ENCODE data around the gene VPS4B.
A peak's percentile ranks its signal among the peaks of the same experiment; 100 is the strongest.

The VPS4B gene

DNA sequence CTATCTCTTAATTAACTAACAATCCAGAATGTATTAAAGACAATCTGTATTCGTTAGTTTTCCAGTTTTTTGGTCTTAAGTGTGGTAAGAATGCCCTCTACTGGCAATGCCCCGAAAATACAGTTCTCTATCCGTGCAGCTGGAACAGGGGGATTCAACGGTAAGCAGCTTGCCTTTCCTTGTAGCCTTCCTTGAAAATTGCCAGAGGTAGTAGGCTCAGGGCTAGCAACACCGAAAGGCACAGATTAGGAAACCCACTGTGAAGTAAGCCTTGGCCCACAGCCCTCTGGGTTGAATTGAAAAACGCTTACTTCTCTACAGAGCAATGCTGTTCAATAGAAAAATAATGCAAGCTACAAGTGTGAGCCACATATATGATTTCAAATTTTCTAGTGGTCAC lies 17.1 kb upstream of the VPS4B start (continued):
- TF ChIP-seq, protein P1, sequence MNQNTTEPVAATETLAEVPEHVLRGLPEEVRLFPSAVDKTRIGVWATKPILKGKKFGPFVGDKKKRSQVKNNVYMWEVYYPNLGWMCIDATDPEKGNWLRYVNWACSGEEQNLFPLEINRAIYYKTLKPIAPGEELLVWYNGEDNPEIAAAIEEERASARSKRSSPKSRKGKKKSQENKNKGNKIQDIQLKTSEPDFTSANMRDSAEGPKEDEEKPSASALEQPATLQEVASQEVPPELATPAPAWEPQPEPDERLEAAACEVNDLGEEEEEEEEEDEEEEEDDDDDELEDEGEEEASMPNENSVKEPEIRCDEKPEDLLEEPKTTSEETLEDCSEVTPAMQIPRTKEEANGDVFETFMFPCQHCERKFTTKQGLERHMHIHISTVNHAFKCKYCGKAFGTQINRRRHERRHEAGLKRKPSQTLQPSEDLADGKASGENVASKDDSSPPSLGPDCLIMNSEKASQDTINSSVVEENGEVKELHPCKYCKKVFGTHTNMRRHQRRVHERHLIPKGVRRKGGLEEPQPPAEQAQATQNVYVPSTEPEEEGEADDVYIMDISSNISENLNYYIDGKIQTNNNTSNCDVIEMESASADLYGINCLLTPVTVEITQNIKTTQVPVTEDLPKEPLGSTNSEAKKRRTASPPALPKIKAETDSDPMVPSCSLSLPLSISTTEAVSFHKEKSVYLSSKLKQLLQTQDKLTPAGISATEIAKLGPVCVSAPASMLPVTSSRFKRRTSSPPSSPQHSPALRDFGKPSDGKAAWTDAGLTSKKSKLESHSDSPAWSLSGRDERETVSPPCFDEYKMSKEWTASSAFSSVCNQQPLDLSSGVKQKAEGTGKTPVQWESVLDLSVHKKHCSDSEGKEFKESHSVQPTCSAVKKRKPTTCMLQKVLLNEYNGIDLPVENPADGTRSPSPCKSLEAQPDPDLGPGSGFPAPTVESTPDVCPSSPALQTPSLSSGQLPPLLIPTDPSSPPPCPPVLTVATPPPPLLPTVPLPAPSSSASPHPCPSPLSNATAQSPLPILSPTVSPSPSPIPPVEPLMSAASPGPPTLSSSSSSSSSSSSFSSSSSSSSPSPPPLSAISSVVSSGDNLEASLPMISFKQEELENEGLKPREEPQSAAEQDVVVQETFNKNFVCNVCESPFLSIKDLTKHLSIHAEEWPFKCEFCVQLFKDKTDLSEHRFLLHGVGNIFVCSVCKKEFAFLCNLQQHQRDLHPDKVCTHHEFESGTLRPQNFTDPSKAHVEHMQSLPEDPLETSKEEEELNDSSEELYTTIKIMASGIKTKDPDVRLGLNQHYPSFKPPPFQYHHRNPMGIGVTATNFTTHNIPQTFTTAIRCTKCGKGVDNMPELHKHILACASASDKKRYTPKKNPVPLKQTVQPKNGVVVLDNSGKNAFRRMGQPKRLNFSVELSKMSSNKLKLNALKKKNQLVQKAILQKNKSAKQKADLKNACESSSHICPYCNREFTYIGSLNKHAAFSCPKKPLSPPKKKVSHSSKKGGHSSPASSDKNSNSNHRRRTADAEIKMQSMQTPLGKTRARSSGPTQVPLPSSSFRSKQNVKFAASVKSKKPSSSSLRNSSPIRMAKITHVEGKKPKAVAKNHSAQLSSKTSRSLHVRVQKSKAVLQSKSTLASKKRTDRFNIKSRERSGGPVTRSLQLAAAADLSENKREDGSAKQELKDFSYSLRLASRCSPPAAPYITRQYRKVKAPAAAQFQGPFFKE (tag by site-specific recombination; IDR thresholded peaks at IDR 0.05; ENCODE audit: borderline replicate concordance) = no peak
- TF ChIP-seq, protein P2, sequence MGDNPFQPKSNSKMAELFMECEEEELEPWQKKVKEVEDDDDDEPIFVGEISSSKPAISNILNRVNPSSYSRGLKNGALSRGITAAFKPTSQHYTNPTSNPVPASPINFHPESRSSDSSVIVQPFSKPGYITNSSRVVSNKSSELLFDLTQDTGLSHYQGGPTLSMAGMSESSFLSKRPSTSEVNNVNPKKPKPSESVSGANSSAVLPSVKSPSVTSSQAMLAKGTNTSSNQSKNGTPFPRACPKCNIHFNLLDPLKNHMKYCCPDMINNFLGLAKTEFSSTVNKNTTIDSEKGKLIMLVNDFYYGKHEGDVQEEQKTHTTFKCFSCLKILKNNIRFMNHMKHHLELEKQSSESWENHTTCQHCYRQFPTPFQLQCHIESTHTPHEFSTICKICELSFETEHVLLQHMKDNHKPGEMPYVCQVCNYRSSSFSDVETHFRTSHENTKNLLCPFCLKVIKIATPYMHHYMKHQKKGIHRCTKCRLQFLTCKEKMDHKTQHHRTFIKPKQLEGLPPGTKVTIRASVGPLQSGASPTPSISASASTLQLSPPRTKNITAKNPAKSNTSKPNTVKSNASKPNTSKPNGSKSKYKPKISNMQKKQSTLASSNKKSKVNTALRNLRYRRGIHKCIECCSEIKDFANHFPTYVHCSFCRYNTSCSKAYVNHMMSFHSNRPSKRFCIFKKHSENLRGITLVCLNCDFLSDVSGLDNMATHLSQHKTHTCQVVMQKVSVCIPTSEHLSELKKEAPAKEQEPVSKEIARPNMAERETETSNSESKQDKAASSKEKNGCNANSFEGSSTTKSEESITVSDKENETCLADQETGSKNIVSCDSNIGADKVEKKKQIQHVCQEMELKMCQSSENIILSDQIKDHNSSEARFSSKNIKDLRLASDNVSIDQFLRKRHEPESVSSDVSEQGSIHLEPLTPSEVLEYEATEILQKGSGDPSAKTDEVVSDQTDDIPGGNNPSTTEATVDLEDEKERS (tag by site-specific recombination; IDR thresholded peaks at IDR 0.05) = no peak
- TF ChIP-seq ZNF335 (tag by site-specific recombination; conservative IDR thresholded peaks at IDR 0.05) (peak; percentile 54; the same call in 1 of the 2 replicates), ZNF155 (tag by site-specific recombination; IDR thresholded peaks at IDR 0.05) (no peak), ZNF24 (tag by site-specific recombination; IDR thresholded peaks at IDR 0.05) (no peak), ZNF701 (tag by site-specific recombination; IDR thresholded peaks at IDR 0.05) (no peak), ZSCAN16 (tag by site-specific recombination; IDR thresholded peaks at IDR 0.05) (no peak), ZNF350 (tag by site-specific recombination; IDR thresholded peaks at IDR 0.05) (no peak), ZNF426 (tag by site-specific recombination; IDR thresholded peaks at IDR 0.05) (no peak)
- TF ChIP-seq, protein P3, sequence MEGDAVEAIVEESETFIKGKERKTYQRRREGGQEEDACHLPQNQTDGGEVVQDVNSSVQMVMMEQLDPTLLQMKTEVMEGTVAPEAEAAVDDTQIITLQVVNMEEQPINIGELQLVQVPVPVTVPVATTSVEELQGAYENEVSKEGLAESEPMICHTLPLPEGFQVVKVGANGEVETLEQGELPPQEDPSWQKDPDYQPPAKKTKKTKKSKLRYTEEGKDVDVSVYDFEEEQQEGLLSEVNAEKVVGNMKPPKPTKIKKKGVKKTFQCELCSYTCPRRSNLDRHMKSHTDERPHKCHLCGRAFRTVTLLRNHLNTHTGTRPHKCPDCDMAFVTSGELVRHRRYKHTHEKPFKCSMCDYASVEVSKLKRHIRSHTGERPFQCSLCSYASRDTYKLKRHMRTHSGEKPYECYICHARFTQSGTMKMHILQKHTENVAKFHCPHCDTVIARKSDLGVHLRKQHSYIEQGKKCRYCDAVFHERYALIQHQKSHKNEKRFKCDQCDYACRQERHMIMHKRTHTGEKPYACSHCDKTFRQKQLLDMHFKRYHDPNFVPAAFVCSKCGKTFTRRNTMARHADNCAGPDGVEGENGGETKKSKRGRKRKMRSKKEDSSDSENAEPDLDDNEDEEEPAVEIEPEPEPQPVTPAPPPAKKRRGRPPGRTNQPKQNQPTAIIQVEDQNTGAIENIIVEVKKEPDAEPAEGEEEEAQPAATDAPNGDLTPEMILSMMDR (tag by site-specific recombination; IDR thresholded peaks at IDR 0.05) = peak; percentile 72
- TF ChIP-seq, protein P4, sequence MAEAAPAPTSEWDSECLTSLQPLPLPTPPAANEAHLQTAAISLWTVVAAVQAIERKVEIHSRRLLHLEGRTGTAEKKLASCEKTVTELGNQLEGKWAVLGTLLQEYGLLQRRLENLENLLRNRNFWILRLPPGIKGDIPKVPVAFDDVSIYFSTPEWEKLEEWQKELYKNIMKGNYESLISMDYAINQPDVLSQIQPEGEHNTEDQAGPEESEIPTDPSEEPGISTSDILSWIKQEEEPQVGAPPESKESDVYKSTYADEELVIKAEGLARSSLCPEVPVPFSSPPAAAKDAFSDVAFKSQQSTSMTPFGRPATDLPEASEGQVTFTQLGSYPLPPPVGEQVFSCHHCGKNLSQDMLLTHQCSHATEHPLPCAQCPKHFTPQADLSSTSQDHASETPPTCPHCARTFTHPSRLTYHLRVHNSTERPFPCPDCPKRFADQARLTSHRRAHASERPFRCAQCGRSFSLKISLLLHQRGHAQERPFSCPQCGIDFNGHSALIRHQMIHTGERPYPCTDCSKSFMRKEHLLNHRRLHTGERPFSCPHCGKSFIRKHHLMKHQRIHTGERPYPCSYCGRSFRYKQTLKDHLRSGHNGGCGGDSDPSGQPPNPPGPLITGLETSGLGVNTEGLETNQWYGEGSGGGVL (tag by site-specific recombination; IDR thresholded peaks at IDR 0.05) = no peak
- TF ChIP-seq, protein P5, sequence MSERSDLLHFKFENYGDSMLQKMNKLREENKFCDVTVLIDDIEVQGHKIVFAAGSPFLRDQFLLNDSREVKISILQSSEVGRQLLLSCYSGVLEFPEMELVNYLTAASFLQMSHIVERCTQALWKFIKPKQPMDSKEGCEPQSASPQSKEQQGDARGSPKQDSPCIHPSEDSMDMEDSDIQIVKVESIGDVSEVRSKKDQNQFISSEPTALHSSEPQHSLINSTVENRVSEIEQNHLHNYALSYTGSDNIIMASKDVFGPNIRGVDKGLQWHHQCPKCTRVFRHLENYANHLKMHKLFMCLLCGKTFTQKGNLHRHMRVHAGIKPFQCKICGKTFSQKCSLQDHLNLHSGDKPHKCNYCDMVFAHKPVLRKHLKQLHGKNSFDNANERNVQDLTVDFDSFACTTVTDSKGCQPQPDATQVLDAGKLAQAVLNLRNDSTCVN (tag by site-specific recombination; optimal IDR thresholded peaks at IDR 0.05) = no peak

All from HEK293 (cell line).